Measurements from ENCODE around the gene STK32B.

The STK32B gene

DNA sequence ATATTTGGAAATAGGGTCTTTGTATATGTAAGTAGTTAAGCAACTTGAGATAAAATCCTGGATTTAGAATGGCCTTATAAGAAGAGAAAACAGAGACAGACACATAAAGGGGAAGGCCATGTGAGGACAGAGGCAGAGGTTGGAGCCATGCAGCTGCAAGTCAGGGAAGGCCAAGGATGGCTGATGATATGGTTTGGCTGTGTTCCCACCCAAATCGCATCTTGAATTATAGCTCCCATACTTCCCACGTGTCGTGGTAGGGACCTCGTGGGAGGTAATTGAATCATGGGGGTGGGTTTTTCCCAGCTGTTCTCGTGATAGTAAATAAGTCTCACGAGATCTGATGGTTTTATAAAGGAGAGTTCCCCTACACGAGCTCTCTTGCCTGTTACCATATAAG is 76.3 kb downstream of the STK32B start:
- DNase-seq: no peak

DNA sequence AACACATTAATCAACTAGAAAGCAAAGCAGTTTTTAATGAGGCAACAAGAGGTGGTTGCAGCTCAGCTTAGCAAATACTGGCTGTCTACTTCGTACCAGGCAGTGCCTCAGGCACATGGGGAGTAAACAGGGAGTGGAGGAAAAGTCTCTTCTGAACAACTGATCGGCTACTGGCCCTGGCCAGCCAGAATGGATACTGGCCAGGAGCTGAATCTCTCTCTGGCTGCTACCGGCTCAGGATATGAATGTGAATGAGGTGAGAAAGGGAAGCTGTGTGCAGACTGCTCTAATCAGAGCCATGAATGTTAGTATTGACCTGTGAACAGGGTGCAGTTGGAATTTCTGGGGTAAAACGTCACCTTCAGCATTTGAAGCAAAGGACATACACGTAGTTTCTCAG is 77.3 kb downstream of the STK32B start:
- no peak for DNase-seq

DNA sequence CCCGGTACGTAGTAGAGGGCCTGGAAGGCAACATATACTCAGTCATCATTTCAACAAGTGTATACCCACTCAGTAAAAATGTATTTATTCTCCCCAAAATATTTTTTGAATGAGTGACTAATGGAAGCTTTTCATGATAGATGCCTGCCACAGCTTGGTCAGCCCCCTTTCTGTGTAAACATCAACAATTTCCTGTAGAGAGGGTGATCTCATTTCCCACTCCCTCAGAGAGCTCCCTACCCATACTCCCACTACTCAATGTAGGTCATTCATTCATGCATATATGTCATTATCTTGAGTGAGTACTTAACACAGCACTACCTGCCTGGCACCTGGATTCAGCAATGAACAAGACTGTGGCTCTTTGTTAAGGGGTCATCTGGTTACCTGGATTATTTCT is 81.9 kb downstream of the STK32B start:
- no peak for DNase-seq

DNA sequence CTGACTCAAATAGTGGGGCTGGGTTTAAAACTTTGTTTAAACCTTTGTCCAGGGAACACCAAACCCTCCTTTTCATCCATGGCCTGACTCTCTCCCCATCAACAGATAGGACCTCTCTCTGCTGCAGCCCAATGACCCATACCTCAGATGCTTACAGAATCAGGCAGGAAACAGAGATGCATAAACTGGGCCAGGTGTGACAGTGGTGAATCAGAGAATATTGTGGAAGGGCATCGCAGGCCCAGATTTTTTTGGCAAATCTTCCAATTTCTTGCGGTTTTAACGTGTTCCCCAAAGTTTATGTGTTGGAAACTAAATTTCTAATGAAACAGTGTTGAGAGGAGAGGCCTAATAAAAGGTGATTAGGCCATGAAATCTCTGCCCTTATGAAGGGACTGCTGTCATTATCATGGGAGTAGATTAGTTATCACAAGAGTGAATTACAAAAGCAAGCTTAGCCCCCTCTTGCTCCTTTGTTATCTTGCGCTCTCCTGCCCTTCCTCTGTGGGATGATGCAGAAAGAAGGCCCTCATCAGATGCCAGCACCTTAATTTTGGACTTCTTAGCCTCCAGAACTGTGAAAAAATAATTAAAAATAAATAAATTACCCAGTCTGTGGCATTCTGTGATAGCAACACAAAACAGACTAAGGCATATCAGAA is 82.8 kb downstream of the STK32B start:
- DNase-seq: no peak

DNA sequence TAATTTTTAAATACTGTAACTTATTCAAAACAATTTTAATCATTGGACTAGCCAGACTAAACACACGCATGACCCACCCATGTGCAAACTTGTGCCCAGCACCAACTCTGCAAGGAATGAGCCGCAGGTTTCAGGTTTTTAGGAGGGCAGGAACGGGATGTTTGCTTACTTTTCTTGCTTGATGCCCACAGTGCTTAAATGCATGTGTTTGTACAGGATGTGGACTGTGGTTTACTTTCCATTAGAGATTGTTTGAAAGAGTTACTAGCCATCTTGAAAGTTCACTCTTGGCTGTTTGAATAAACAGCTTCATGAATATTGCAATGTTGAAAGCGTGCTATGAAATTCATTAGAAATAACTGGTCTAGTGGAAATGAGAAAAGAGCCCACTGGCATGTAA is 83.3 kb downstream of the STK32B start:
- no peak for DNase-seq

DNA sequence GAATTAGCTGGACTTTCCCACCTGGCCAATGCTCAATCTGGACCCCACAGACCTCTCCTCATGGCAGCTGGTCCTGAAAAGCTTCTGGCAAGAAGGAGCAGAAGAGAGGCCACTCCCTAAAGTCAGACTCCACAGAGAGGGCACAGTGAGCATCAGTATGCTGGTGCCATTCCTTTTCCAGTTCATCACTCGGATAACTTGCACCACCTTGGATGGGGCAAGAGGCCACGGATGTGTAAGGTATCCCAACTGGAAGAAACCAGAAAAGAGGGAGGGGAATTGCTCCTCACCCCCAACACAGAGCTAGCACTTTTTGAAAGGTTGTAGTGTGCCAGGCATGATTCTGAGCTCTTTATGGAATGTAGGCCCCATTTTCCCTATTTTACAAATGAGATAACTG is 85.9 kb downstream of the STK32B start:
- DNase-seq: no peak

DNA sequence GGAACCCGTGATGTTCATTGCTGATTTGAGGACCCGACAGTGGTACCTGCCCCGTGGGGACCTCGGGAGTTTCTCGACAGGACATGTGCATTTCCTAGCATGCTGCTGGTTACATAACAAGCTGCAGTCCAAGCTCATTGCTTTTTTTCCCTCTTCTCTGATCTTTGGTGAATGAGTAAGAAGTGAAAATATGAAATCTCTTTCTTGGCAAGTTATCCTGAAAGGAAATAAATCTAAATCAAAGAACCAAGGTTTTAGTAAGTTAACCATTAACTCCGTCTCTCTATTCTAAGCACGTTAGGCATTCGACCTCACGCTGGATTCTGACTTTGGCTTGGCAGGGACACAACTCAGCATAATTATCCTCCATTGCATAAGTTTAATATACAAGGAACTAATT is 86.6 kb downstream of the STK32B start:
- no peak for DNase-seq

DNA sequence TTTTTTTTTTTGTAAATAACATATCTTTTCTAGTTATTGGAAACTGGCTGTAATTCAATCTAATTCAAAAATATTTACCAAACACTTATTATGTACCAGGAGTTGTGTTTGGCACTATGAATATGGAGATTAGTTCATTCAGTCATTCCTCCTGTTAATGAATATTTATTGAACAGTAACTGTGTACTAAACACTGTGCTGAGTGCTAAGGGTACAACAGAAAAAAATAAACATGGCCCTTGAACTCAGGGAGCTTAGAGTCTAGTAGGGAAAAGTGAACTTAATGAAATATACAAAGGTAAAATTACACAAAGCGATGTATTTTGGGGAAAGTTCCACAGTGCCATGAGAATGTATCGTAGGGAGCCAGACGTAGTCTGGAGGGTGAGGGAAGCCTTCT is 87.1 kb downstream of the STK32B start:
- no peak for DNase-seq

DNA sequence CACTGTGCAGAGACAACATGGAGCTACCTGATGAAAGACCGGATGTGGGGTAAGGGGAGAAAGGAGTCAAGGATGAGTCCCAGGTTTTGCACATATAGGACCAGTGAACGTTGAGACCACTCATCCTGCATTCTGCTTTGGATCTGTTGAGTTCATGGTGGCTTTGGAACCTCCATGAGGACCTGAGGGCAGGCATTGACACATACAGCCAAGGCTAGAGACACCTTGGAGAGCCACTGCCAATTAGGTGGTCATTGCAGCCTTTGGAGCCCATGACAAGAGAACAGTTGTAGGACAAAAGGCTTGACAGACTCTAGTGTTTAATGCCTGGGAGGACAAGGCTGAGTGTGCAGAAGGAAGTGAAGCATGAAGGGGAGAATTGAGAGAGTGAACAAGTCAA is 87.9 kb downstream of the STK32B start:
- no peak for DNase-seq

DNA sequence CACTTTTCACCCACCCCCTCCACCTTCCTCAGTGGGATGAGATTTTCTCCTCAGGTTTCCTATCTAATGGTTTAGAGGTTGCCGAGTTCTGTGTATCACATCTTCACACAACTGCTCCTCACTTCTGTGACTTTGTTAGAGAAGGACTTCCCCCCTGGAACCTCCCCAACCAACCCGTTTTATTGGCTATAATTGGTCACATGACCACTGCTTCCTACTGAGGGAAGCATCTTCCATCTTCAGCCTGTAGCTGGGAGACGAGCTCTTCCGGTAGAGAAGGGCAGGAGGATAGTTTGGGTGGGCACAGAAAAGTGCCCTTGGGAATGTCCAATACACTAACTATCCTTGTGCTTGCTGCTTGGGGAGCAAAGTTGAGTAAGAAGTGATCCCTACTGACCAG is 90.5 kb downstream of the STK32B start:
- no peak for DNase-seq

DNA sequence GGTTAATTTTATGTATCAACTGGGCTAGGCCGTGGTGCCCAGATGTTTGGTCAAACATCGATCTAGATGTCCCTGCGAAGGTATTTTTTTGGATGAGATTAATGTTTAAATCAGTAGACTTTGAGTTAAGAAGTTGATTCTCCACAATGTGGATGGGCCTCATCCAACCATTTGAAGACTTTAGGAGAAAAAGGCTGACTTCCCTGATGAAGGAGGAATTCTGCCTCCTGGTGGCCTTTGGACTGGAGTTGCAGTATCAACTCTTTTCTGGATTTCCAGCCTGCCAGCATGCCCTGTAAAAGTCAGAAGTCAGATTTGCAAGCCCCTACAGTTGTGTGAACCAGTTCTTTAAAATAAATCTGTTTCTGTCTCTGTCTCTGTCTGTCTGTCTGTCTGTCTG is 91.4 kb downstream of the STK32B start:
- peak; percentile 2 for DNase-seq

DNA sequence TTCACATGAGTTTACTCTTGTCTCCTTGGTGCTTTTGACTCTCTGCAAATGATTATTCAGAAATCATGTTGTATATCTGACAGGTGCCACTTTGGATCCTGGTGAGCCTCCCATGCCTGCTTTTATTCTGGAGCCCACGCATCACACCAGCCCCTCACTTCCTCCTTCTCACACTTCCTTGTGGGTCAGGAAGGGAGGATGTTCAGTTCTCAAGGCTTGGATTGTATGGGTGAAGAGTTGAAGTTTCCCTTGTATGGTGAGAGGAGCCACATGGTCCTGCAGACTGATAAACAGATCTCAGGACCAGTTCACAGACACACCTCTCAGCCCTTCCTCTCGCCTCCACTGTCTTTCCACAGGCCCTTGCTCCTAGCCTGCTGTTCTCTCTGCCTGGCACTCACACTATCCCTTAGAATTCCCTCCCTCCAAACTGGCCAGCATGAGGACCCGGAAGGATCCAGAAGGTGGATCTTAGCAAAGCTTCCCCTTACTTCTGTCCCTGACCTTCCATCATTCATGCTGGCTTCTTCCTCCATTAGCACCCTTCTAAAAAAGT is 92.1 kb downstream of the STK32B start:
- no peak for DNase-seq

DNA sequence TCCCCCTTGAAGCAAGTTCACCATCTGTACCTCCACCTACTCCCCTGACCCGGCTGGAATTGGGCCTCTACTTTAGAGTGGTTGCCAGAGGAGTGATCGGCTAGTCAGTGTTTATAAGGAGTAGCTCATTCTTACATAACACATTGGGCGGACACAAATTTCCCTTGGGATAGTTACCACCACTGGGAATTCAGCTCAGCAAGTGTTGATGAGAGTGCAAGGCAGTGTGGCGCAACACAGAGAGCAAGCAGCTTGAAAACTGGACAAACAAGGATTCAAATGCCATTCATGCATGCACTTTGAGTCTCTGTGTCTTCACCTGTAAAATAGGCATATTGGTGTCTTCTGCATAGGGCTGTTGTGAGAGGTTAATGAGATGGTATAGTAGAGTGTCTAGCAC is 92.7 kb downstream of the STK32B start:
- no peak for DNase-seq

DNA sequence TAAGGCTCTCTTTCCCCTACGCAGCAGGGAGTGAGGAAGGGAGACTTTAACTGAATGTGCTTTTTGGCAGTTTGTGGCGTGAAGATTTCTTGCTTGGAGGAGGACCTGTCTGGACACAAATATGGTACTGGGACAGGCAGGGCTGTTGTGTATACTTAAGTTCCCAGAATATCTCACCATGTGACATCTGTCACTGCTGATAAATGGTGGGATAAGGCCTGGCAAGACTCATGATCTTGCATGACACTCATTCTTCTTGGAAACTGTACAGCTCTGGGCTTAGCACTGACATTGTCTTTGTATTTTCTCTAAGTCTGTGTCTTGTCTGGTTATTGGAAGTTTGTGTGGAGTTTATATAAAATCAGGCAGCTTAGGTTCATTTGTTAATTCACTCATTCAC is 93.1 kb downstream of the STK32B start:
- DNase-seq: no peak

DNA sequence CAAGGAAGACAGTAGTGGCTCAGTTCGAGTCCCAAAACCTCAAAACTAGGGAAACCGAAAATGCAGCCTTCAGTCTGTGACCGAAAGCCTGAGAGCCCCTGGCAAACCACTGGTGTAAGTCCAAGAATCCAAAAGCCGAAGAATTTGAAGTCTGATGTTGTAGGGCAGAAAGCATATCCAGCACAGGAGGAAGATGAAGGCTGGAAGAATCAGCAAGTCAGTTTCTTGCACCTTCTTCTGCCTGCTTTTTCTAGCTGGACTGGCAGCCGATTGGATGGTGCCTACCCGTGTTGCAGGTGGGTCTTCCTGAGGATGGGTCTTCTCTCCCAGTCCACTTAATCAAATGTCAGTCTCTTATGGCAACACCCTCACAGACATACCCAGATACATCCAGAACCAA is 95.0 kb downstream of the STK32B start:
- DNase-seq: no peak

DNA sequence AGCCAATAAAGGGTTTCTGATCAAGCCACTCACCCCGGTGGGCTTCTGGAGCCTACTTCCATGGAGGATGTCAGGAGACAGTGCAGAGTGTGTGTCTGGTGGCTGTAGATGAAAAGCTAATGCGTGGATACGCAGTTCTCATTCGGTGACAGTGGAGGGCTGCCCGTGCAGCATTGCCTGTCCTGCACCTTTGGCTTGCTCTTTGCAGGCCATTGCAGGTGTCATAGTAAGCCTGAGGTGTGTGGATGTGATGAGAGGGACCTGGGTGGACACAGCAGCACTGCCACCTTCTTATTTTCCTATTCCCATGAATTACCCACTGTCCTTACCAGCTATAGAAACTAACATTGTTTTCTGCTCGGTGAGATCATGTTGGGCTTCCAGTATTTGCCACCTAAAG is 101.2 kb downstream of the STK32B start:
- no peak for DNase-seq

DNA sequence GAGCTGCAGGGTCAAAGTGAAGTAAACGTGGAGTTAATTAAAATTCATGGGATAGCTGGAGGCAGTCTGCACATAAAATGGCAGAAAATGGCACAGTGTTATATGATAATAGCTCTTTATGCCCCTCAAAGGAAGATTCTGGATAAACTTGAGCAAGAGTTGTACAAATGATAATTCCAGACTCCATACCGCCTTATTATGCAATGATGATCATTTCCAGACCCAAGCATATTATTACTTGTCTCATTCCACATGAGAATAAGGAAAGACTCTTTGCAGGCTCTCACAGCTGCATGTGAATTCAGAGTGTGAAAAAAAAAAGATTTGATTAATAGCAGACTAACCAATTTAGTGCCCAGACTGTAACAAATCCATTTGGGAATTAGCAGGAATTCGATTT is 105.4 kb downstream of the STK32B start:
- no peak for DNase-seq

DNA sequence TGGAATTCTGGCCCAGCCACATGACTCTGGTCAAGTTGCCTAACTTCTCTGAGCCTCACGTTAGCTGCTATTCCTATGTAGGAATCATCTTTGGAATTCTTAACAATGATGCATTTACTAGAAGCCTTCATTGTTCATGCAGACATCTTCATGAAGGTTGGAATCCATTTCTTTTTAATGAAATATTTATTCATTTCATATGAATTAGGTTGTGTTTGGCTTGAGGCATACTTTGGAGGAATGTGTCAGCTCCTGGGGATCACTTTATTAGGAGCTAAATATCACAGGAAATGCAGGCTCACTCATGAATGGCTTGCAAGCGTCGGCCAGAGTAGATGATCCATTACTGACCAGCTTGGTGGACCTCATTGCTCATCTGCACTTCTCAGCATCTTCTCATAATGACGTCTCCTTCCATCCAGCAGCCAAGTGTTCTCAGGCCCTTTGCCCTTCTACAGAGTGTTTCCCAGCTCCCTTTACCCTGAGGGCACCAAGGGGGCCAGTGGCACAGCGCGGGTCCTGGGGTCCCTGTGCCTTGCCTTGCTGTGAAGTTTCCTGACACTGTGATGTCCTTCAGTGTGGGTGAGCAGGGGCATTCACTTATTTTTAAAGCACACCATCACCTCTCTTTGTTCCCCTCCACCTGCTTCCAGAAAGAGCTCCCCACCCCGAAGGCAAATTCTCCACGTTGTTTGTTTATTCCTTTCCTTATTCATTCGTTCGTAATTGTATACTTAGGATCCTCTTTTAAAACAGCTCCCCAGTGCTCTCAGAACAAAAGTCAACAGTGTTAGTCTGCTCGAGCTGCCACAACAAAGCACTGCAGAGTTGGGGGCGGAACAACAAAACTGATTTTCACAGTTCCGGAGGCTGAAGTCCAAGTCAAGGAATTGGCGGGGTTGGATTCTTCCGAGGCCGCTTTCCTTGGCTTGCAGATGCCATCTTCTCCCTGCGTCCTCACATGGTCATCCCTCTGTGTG is 106.8 kb downstream of the STK32B start:
- DNase-seq: no peak

DNA sequence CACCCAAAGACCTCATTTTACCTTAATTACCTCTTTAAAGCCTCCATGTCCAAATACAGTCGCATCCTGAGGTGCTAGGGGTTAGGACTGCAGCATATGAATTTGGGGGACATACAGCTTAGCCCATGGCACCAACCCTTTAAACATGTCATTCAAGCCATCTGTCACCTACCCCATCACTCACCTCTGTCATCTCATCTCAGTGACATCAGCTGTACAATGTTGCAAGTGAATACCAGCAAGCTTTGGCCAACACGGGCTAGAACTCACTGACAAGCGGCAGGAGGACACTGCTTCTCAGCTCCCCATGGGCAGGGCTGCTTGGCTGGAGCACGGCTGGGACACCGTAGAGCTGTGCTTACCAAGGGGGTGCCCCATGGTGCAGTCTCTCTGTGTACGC is 107.5 kb downstream of the STK32B start:
- DNase-seq: no peak

DNA sequence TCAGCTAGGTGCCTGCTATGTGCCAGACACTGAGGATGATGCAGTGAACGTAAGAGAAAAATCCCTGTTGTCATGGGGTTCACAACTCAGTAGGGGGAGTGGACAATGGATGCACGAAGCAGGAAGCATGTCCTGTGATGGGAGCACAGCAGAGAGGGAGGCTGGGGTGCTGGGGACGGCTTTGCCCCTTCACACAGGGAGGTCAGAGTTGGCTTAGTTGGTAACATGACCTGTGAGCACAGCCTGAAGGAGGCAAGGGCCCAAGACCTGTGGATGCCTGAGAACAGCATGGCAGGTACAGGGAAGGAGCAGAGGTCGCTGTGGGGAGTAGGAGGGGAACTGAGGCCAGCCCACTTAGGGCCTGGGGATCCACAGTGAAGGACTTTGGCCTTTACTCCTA is 109.4 kb downstream of the STK32B start:
- no peak for DNase-seq

DNA sequence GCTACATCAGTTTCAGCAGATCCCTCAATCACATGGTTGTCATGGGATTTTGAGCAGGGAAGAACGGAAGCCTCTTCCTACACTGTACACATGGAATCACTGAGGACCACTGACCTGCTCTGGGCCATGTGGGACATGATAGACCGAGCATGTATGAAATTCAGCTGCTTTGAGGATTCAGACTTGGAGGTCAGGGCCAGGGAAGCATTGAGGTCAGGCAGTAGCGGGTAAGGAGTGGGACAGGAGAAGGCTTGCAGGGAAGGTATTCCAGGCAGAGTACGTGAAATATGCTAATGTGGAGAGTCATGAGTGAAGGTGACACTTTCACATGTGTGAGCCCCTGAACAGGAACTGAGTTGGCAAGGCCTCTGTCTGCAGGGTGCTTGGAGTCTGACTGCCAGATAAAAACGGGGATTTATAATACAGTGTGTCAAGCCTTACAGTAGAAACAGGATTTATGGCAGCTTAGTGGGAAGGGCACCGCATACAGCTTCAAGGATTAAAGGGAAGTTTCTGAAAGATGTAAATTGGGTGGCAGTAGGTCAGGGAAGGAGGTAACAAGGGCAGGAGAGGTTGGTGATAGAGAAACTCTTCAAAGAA is 111.7 kb downstream of the STK32B start:
- DNase-seq: no peak

DNA sequence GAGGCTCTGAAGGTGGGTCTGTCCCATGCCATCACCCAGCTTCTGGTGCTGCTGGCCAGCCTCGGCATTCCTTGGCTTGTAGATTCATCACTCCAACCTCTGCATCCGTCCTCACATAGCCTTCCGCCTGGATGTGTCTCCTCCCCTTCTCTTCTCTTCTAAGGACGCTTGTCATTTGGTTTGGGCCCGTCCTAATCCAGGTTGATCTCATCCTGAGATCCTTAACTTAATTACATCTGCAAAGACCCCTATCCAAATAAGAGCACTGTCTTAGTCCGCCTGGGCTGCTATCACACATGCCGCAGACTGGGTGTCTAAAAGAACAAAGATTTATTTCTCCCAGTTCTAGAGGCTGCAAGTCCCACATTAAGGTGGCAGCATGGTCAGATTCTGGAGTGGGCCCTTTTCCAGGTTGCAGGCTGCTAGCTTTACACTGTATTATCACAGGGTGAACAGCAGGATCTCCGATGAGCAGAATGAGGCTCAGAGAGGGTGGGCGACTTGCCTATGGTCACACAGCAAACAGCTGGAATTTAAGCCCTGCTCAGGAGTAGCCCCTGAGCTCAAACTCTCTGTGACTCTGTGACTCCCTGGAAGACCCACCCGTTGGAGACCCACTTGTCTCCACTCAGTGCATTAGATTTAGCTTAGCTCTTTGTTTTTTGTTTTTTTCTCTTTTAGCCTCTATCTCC is 113.1 kb downstream of the STK32B start:
- no peak for DNase-seq
